Stimulated activated CD4-positive, alpha-beta T cell treated with anti-CD3 and anti-CD28 coated beads, Interleukin-2, amount 100 ng/mL, for 4 hours (primary cell): ENCODE results near the gene DTX3L.
A peak's percentile ranks its signal among the peaks of the same experiment; 100 is the strongest.

Experiments used
- DNase-seq: peaks from one replicate; pipeline ENCODE4 v3.0.0-alpha.2; 2020; ENCODE audit warnings: low read depth

The DTX3L gene

DNA sequence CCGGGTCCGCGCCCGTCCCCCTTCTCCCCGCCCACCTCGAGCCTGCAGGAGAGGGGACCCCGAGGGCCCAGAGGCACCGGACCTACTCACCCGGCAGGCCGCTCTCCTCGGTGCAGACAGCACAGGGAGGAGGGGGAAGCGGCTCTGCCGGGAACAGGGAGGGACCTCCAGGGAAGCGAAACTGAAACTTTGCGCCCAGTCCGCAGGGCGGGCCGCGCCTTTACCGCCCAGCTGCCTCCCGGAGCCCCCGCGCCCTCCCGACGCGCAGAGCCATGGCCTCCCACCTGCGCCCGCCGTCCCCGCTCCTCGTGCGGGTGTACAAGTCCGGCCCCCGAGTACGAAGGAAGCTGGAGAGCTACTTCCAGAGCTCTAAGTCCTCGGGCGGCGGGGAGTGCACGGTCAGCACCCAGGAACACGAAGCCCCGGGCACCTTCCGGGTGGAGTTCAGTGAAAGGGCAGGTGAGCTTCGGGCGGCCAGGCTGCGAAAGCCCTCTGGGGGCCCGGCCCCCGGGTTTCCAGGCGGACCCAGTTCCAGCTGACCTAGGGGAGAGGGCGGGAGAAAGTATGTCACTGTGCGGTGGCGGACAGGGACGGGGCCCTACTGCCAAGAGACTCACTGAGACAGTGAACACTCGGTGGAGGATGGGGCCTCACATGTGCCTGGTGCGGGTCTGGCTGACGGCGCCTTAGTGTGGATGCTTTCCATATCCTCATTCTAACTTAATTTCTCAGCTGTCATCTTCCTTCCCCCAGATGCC, at the start of gene DTX3L, which contains the start of gene PARP9:
DTX3L (plus strand) TSS at position 184 of the 758 bp plus-strand sequence; CDS start at position 273, 89 bp downstream.
PARP9 (minus strand) TSS at position 146 of the 758 bp plus-strand sequence. CDS start 4,680 bp downstream, outside the sequence.
- DNase-seq: peak; percentile 86

DNA sequence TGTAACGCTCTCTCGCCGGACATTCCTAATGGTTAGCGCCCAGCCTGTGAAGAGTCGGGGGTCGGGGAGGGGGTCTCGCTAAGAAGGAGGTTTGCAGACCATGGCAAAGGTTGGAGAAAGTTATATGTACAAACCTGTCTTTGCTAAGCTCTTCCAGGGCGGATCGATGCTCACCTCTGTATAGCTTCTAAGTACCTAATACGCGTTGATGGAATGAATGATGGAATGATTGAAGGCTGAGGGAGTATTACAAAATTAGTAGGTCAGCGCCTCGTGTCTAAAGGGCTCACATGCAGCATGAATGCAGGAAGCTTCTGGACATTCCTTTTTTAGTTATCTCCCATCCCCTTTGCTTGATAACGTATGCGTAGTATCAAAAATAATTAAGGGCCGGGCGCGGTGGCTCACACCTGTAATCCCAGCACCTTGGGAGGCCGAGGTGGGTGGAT, 49.1 kb upstream of the DTX3L start:
- no peak for DNase-seq

GRCh38 chr3:122515870-122516269, 48.3 kb upstream of the DTX3L start:
- DNase-seq: no peak

GRCh38 chr3:122516846-122517360, 47.2 kb upstream of the DTX3L start:
- no peak for DNase-seq

- DNase-seq: no peak
These were observed 44.4 kb upstream of the DTX3L start for GRCh38 chr3:122519693-122520092.

DNA sequence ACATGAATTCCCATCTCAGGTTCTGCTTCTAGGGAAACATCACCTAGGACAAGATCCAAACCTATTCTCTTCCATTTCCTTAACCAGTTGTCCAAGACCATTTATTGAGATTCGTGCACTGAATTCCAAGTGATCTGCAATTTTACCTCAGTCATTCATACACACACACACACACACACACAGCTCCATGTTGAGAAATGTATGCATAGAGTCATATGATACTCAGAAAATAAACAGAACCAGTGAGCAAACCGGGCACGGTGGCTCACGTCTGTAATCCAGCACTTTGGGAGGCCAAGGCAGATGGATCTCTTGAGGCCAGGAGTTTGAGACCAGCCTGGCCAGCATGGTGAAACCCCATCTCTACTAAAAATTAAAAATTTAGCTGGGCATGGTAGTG, 43.3 kb upstream of the DTX3L start:
- no peak for DNase-seq

DNA sequence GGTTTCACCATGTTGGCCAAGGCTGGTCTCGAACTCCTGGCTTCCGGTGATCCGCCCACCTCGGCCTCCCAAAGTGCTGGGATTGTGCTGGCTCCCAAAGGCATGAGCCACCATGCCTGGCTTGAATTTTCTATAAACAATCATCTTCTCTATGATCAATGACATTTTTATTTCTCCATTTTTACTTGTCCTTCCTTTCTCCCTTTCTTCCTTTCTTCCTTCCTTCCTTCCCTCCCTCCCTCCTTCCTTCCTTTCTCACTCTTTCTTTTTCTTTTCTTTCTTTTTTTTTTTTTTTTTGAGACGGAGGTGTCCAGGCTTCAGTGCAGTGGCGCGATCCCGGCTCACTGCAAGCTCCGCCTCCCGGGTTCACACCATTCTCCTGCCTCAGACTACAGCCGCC, 40.8 kb upstream of the DTX3L start:
- DNase-seq: no peak

GRCh38 chr3:122530164-122530563, 34.0 kb upstream of the DTX3L start:
- DNase-seq: no peak

DNA sequence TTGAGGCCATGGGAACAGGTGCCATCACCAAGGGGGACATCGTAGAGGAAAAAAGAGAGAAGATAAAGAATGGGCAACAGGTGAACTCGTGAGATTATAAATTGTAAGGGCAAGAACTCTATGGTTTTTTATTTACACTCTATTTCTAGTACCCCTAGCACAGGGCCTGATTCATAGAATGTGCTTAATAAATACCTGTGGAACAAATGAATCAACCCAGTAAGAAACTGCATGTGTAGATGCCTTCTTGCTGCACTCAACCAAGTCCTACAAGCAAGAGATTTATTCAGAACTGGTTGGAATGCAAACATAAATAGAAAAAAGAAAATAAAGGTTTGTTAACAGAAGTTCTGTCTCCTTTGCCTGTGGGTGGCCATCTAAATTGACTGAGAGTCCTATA, 30.7 kb upstream of the DTX3L start:
- no peak for DNase-seq

DNA sequence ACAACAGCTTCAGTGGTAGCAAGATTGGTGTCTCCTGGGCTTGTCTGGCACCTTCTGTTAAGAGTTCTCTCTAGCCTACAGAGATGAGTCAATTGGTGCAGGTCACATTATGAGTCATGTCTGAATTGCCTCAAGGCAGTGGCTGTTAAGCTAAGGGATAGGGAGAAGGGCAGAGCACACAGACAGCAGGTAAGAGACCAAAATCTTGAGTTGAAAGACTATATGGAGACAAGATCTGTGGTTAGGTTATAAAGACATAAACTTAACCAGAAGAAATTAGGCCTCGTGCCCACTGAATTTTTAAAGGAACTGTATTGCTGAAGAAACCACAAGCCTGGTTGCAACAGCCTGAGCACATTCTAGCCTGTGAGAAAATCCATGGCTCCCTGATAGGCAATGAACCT, 30.2 kb upstream of the DTX3L start:
- DNase-seq: peak; percentile 17

DNA sequence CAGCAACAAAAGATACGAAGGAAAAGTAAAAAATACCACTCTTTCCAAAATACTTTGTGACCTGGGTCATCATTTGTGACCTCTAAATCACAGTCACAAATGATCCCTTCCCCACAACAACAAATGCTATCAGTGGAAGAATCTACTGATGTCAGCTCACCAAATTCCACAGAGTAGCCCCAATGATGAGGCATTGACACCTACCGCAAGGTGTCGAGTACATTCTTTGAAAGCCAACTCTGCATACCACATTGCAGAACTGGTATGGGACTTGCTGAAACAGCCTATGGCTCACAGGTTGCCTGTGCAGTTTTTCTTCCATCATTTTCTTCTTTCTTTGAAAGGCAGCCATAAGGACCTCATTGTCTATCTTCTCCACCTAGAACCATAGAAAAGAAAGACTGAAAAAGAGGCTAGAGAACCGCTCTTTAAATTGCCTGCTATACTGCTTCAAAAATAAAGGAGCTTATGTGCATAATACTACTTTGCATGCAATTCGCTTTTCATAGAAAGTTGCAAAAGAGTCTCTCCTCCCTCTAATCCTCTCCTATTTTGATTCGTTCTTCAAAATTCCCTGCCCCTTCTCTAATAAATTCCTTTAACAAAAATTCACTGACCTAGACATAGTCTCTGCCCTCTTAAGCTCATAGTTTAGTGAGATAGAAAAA, 28.0 kb upstream of the DTX3L start:
- no peak for DNase-seq

- DNase-seq: no peak
These were observed 27.5 kb upstream of the DTX3L start for GRCh38 chr3:122536632-122537001.

GRCh38 chr3:122538956-122539490, 25.1 kb upstream of the DTX3L start:
- no peak for DNase-seq

- DNase-seq: no peak
These were observed 18.0 kb upstream of the DTX3L start for GRCh38 chr3:122546151-122546550.

- DNase-seq: no peak
These were observed 16.1 kb upstream of the DTX3L start for GRCh38 chr3:122548076-122548475.

DNA sequence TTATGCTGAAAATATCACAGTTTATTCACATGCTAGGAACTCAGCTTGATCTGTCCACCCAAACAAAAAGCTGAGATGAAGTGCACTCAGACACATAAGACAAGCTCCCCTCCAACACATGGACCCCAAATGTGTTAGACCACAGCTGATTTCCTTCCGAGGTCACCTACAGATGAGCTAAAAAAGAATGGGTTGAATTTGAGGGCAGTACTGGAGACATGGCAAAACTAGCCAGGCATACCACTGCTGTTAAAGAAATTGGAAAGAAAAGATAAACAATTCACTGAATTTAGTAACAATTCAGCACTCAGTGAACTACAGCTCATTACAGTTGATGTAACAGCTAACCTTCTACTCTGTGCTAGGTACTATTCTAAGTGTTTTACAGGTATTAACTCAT, 15.5 kb upstream of the DTX3L start:
- DNase-seq: no peak

GRCh38 chr3:122553171-122553570, 11.0 kb upstream of the DTX3L start:
- no peak for DNase-seq

DNA sequence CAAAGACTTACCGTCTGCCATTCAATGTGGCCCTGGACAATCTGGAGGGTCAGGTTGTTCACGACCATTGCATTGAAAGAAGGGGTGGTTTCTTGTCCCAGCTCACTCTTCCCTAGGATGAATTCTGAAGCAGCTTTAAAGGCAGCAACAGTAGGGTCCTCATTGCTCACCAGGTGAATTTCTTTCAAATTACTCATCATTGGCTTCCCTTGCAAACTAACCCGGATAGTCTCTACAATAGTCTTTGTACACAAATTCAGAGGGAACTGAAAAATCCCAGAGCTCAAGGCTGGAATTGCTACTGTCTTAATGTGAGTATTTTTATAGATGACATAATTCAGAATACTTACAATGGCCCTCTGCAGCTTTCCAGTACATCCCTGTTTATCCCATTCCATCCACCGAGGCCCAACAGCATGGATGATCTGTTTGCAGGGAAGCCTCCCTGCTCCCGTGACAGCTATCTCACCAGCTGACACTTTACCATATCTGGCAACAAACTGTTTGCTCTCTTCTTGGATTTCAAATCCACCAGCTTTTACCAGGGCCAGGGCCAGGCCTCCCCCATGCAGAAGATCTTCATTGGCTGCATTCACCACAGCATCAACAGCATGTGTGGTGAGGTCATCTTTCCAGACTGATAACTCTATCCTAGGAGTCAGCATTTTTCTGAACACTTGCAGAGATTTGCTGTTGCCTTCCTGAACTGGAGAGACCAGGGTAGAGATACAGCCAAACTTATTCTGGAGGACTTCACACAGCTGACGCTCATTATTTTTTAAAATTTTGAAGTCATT, 8.7 kb upstream of the DTX3L start:
- DNase-seq: no peak

DNA sequence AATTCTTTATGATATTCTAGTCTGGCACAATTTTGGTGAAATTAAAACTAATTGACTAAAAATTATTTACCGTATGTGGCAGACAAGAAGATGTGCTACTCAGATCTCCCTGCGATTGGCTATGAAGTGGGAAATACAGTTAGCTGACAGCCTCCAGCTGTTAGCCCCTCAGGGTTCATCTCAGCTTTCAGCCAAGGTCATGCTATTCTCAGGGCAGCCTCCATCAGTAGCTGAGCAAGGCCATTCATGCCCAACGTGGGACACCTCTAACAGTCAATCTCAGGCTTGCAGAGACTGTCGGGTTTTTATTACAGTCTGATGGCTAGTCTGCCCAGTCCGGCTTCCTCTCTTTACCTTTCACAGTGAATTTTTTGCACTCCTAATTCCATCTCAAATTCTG, 6.8 kb upstream of the DTX3L start:
- no peak for DNase-seq

- DNase-seq: no peak
These were observed 5.5 kb upstream of the DTX3L start for GRCh38 chr3:122558605-122559004.

GRCh38 chr3:122559906-122560305, 4.2 kb upstream of the DTX3L start:
- DNase-seq: no peak

DNA sequence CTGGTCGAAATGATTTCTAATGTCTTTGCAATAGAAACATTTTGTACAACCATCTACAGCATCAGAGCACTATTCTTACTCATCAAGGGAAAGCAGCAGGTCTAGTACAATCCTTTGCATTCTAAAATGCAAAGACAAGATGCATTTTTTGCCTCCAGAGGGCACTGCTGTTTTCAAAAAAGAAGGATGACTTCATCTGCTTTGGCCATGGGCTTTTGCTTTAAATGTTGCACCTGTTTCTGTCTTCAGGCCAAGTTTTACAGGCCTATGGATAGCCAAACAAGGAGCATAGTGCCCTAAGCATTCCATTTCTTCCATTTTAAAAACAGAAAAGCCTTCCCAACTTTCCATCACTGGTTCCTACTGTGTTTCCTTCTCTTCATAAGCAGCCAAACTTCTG, 3.5 kb upstream of the DTX3L start:
- DNase-seq: peak; percentile 50
